Panc1 (cell line): Measurements from ENCODE around the gene CCT6A. TPM values are rescaled to one million over a fixed set of nuclear protein-coding genes. Genes with fewer than 3 reads are reported as not detected.
"Not testable (repeated sequence)": the region's sequence is repeated elsewhere in the genome, so short reads cannot be mapped to it uniquely, and the experiment has no call there.

Source experiments
- ATAC-seq: fragments of 200-7000 bp; cut with Tn5 transposase; 2 replicates; pipeline ENCODE4 v1.9.1; 2020; ENCODE audit warnings: mild to moderate bottlenecking, moderate library complexity
- BruUV-seq: library from RNA; stranded (reverse); fragments of 400-500 nt; replicated peaks from 2 replicates; lab custom pipeline; 2021; lab: Mats Ljungman, UMichigan
- CTCF ChIA-PET: fragments of 300-600 bp; sonication (Branson Sonifier 250); formaldehyde crosslinking; loops from one replicate; lab custom pipeline; 2022; ENCODE audit warnings: antibody characterized with exemption; lab: Charles Lee
- POLR2A ChIA-PET: fragments of 300-600 bp; sonication (Branson Sonifier 250); formaldehyde crosslinking; loops from one replicate; lab custom pipeline; 2022; ENCODE audit warnings: antibody characterized with exemption; lab: Charles Lee
- DNase-seq: peaks from one replicate; pipeline ENCODE4 v3.0.0-alpha.2; 2010; ENCODE audit warnings: low read depth, low spot score
- H3K27ac ChIP-seq: 2 replicates; pipeline ENCODE4 v1.5.1; 2011; ENCODE audit warnings: mild to moderate bottlenecking, low read length, inconsistent platforms
- H3K27me3 ChIP-seq: fragments of 200-500 bp; sonication (Bioruptor generic); 2 replicates; pipeline ENCODE4 v1.6.0; 2014; ENCODE audit warnings: low read length, inconsistent platforms; ENCODE audit not compliant: control insufficient read depth, insufficient read depth
- H3K36me3 ChIP-seq: fragments of 200-500 bp; sonication (Bioruptor generic); 2 replicates; pipeline ENCODE4 v1.5.1; 2014; ENCODE audit warnings: inconsistent platforms, mild to moderate bottlenecking, low read length, moderate library complexity; ENCODE audit not compliant: control insufficient read depth, insufficient read depth
- H3K4me1 ChIP-seq: 2 replicates; pipeline ENCODE4 v1.5.1; 2011; ENCODE audit warnings: inconsistent platforms, mild to moderate bottlenecking, low read length, moderate library complexity; ENCODE audit not compliant: control insufficient read depth, insufficient read depth
- H3K4me3 ChIP-seq, 2 experiments: 2 replicates each; pipeline ENCODE4 v1.5.1; 2011 to 2012; ENCODE audit warnings: low read depth in 2 of 2, low read length in 2 of 2, mild to moderate bottlenecking in 2 of 2, inconsistent platforms in 1 of 2, moderate library complexity in 1 of 2
- H3K9me3 ChIP-seq: fragments of 200-500 bp; sonication (Bioruptor generic); 2 replicates; pipeline ENCODE4 v1.5.1; 2014; ENCODE audit warnings: low read depth, mild to moderate bottlenecking, inconsistent platforms, low read length, moderate library complexity; ENCODE audit not compliant: control insufficient read depth, insufficient read depth
- POLR2AphosphoS5 ChIP-seq: IDR thresholded peaks from 2 replicates; pipeline ENCODE4 v1.6.1; 2012; ENCODE audit warnings: mild to moderate bottlenecking, low read depth, low read length, moderate library complexity
- REST ChIP-seq, 2 experiments: IDR thresholded peaks; 2 replicates each; pipeline ENCODE4 v1.6.1; 2011 to 2012; ENCODE audit warnings: low read depth in 2 of 2, control low read depth in 1 of 2, low read length in 1 of 2, mild to moderate bottlenecking in 1 of 2, moderate library complexity in 1 of 2; ENCODE audit not compliant: insufficient read depth in 1 of 2
- SIN3A ChIP-seq: IDR thresholded peaks from 2 replicates; pipeline ENCODE4 v1.6.1; 2012; ENCODE audit warnings: low read depth, mild to moderate bottlenecking, low read length, moderate library complexity, borderline replicate concordance; ENCODE audit not compliant: insufficient read depth
- TCF7L2 ChIP-seq: IDR thresholded peaks from 2 replicates; pipeline ENCODE4 v1.6.1; 2011; ENCODE audit warnings: mild to moderate bottlenecking, low read depth, low read length, inconsistent platforms
- in situ Hi-C: cut with HindIII; loops from 2 replicates; pipeline ENCODE4 v1.10.0; 2016; ENCODE audit warnings: low sequenced_read_pairs, low pct_unique_long_range_greater_than_20kb
- intact Hi-C: fragments of 100-400 bp; cut with micrococcal nuclease; formaldehyde crosslinking; loops from one replicate; pipeline ENCODE4 v1.10.0; 2022; ENCODE audit not compliant: unreplicated experiment
- total RNA-seq: library from RNA; stranded (reverse); gene quantifications from one replicate; pipeline ENCODE4 v1.2.1, GENCODE V29; 2021; ENCODE audit not compliant: unreplicated experiment
- TF ChIP-seq, protein P1 (sequence below): fragments of 450-650 bp; IDR thresholded peaks from 2 replicates; pipeline ENCODE4 v1.5.1; 2017; ENCODE audit warnings: mild to moderate bottlenecking

The CCT6A gene
- total RNA-seq, 1 experiment from 2014 or later, result 324 TPM

DNA sequence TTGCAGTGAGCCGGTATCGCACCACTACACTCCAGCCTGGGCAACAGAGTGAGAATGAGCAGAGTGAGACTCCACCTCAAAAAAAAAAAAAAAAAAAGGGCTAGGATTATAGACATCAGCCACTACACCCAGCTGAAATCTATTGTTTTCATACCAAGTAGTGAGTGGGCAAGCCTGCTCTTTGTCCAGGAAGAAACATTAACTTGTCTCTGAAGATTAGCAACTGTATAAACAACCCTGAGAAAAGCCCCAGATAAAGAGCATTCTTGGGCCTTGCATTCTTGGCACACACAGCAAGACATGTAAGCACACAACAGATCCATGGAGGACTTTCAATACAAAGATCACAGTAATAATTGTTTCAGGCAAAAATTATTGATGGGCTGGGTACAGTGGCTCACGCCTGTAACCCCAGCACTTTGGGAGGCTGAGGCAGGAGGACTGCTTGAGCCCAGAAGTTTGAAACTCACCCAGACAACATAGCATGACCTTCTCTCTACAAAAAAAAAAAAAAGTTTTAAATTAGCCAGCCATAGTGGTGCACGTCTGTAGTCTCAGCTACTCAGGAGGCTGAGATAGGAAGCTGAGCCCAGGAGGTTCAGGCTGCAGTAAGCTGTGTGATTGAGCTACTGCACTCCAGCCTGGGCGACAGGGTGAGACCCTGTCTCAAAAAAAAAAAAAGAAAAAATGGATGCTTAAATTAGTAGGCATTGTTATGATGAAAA lies 4.7 kb upstream of the CCT6A start:
- no peak for DNase-seq
- intact Hi-C loops (no loop called here), in situ Hi-C loops (no loop called here)
- no TSS peak for BruUV-seq
- no peak for ATAC-seq
- H3K27ac ChIP-seq, result 0 out of 2 replicates have a peak overlapping the region, but pooled peaks have one; percentile 40
- ChIA-PET CTCF (no interaction called here), POLR2A (interaction anchor here (0.5 kb wide), 1 partner anchor 20 kb away, joined by 4 read pairs; no protein-coding TSS in a partner anchor)
- no peak for TF ChIP-seq REST (IDR thresholded peaks at IDR 0.05; ENCODE audit: insufficient read depth in 1 of 2, low read depth in 2 of 2, low read length in 1 of 2)
- no peak for TF ChIP-seq POLR2AphosphoS5
- no peak for TF ChIP-seq SIN3A
- no peak for TF ChIP-seq TCF7L2
- TF ChIP-seq, protein P1, sequence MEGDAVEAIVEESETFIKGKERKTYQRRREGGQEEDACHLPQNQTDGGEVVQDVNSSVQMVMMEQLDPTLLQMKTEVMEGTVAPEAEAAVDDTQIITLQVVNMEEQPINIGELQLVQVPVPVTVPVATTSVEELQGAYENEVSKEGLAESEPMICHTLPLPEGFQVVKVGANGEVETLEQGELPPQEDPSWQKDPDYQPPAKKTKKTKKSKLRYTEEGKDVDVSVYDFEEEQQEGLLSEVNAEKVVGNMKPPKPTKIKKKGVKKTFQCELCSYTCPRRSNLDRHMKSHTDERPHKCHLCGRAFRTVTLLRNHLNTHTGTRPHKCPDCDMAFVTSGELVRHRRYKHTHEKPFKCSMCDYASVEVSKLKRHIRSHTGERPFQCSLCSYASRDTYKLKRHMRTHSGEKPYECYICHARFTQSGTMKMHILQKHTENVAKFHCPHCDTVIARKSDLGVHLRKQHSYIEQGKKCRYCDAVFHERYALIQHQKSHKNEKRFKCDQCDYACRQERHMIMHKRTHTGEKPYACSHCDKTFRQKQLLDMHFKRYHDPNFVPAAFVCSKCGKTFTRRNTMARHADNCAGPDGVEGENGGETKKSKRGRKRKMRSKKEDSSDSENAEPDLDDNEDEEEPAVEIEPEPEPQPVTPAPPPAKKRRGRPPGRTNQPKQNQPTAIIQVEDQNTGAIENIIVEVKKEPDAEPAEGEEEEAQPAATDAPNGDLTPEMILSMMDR, result no peak
- H3K9me3 ChIP-seq, result no peaks in the 10 kb centered on the region
- no peaks in the 10 kb centered on the region for H3K27me3 ChIP-seq
- peaks cover 17% of the 10 kb centered on the region; the same call in 1 of the 2 replicates for H3K4me1 ChIP-seq
- H3K4me3 ChIP-seq, result no peak overlapping the region
- peaks cover 4% of the 10 kb centered on the region; the same call in 1 of the 2 replicates for H3K36me3 ChIP-seq

DNA sequence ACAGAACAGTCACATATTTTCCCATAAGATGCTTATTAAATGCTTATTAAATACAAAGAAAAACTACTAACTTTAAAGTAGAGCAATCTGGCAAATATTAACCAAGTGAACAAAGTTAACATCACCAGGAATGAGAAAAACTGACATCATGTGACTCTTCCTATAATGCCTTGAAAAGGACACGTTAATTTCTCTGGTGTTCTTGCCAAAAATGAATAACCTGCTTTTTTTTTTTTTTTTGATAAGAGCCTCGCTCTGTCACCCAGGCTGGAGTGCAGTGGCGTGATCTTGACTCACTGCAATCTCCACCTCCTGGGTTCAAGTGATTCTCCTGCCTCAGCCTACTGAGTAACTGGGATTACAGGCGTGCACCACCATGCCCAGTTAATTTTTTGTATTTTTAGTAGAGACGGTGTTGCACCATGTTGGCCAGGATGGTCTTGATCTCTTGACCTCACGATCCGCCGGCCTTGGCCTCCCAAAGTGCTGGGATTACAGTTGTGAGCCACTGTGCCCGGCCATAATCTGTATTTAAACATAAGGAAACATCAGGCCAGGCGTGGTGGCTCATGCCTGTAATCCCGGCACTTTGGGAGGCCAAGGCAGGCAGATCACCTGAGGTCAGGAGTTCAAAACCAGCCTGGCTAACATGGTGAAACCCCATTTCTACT lies 4.0 kb upstream of the CCT6A start:
- peaks cover 17% of the 10 kb centered on the region; the same call in 1 of the 2 replicates for H3K4me1 ChIP-seq
- DNase-seq, H3K9me3 ChIP-seq, in situ Hi-C loops, intact Hi-C loops, H3K4me3 ChIP-seq, BruUV-seq, H3K36me3 ChIP-seq, ATAC-seq, H3K27me3 ChIP-seq, POLR2A ChIA-PET, CTCF ChIA-PET: not testable (repeated sequence)
- H3K27ac ChIP-seq, result 0 out of 2 replicates have a peak overlapping the region, but pooled peaks have one; percentile 40
